Fibroblast of upper back skin (primary cell): Measurements from ENCODE around the gene HSPB1.
"Not testable (repeated sequence)": the region's sequence is repeated elsewhere in the genome, so short reads cannot be mapped to it uniquely, and the experiment has no call there.

Source experiments
- DNase-seq: peaks from one replicate; pipeline ENCODE4 v3.0.0-alpha.2; 2013

HSPB1 gene

GRCh38 chr7:76309341-76310101 lies 7.0 kb downstream of the HSPB1 start:
- not testable (repeated sequence) for DNase-seq

DNA sequence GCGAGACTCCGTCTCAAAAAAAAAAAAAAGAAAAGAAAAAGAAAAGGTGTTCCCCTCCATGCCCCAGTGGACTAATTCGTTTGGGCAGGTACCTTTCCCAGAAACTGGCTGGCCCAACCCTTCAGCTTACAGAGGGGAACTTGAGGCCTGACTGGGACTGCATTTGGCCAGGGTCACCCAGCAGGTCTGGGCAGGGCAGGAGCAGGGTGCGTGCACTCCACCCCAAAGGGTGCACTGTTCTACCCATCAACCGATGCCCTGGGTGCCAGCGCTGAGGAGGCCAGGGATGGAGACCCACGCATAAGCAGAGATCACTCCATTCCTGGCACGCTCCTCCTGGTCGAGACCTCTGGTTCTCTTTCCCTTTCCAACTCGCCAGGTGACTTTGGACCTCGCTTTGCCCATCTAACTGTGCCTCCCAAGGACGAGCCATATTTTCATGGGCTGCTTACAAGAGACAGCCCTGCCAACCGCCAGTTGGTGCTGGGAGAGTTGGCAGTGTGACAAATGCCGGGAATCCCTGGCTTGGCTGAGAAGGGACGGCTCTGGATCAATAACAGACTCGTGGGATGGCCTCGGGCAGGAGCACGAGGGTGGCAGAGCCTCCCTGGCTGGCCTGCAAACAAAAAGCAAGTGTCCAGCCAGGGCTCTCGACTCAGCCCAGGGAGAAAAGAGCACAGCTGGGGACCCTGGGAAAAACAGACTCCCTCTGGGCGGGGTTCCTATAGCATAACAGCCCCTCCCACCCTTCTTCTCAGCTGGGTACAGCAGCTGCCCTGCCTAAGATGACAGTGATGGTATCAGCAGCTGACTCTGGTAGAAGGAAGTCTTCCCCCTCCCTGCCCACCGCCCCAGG lies 7.9 kb downstream of the HSPB1 start:
- no peak for DNase-seq

GRCh38 chr7:76311838-76312237 lies 9.4 kb downstream of the HSPB1 start:
- DNase-seq = not testable (repeated sequence)

DNA sequence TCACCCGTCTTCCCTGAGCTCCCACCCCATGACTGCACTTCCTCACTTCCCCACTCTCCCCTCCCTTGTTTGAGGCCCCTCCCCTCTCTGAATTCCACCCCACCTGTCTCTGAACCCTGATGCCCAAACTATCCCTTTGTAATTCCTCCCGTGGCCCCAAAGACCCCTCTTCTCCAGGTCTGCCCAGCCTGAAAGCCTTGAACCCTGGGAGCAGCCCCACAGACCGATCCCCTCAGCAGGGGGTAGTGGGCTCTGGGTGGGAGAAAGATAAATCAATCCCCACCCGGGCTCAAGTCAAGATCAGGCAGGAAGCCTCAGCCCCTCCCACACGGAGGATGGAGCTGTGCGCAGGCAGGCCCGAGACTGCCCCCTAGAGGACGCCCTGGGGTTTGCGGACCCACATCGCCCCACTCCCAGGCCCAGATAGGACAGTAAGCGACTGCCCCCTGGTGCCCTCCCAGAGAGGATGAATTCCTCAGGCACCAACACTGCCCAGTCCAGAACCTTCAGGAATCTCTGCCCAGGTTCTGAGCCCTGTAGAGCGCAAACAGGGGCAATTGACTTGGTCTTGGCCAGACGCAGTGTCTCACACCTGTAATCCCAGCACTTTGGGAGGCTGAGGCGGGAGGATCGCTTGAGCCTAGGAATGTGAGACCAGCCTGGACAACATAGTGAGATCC lies 11.7 kb downstream of the HSPB1 start:
- DNase-seq = peak; percentile 89

DNA sequence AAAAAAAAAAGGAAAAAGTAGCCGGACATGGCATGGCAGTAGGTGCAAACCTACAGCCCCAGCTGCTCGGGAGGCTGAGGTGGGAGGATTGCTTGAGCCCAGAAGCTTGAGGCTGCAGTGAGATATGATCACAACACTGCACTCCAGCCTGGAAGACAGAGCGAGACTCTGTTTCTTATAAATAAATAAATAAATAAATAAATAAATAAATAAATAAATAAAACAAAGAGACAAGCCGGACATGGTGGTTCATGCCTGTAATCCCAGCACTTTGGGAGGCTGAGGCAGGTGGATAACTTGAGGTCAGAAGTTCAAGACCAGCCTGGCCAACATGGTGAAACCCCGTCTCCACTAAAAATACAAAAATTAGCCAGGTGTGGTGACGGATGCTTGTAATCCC lies 12.3 kb downstream of the HSPB1 start:
- not testable (repeated sequence) for DNase-seq

DNA sequence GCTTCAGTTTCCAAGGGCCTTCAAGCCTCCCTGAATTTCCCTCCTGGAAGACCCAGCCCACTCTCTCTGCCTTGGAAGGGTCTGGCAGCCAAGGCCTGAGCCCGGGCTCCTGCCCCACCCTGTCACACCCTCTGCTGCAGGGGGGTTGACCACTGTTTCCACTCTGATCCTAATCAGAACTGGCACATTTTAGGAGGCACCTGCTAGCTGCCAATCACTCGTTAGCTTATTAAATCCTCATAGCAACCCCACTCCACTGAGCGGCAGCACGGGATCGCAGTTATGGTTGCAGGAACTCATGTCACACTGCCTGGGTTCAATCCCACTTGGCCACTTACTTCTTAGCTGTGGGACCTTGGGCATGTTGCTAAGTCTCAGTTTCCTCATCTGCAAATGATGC lies 12.9 kb downstream of the HSPB1 start:
- no peak for DNase-seq

DNA sequence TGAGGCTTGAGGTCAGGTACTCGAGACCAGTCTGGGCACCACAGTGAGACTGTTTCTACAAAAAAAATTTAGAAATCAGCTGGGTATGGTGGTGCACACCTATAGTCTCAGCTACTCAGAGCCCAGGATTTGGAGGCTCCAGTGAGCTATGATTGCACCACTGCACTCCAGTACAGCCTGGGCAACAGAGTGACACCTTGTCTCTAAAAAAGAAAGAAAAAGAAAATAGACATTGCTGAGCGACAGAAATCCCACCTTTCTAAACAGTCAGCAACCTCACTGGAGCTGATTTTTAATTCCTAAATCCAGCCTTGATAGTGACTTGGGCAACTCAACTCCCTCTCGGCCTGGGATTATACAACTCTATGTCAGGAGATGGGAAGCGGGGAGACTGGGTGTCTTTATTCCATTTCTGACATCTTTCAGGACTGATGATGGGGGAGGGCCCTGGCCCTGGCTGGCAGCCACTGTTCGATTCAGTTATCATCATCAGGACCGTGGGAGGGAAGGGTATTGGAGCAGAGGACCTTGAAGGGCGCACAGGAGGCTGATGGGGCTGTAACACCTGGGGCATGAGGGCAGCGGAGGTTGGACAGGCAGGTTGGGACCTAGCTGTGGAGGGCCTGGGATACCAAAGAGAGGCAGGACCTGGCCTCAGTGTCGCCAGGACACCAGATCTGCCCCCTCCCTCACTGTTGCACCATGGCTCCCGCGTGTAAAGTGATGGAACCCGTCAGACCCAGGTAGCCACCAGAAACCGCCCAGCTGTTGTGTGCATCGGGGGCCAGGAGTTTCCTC lies 14.7 kb downstream of the HSPB1 start:
- DNase-seq = no peak

- peak; percentile 96 for DNase-seq
These were observed 15.5 kb downstream of the HSPB1 start for GRCh38 chr7:76317782-76318487.

GRCh38 chr7:76318488-76319353 lies 16.2 kb downstream of the HSPB1 start:
- peak; percentile 86 for DNase-seq

GRCh38 chr7:76325092-76325491 lies 22.6 kb downstream of the HSPB1 start:
- DNase-seq = no peak

DNA sequence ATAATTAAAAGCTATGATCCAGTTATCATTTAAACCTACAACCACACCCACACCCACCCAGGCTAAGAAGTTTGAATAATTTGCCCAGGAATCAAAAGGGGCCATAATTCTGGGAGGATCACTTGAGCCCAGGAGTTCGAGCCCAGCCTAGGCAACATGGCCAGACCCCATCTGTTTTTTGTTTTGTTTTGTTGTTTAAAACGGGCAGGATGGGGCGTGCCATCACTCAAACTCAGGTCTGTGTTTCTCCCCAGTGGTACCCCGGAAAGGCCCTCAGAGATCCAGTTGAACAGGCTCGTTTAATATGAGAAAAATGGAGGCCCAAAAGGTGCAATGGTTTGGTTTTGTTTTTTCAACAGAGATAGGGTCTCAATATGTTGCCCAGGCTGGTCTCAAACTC lies 23.3 kb downstream of the HSPB1 start:
- DNase-seq = no peak

GRCh38 chr7:76326646-76327233 lies 24.3 kb downstream of the HSPB1 start:
- DNase-seq = no peak

DNA sequence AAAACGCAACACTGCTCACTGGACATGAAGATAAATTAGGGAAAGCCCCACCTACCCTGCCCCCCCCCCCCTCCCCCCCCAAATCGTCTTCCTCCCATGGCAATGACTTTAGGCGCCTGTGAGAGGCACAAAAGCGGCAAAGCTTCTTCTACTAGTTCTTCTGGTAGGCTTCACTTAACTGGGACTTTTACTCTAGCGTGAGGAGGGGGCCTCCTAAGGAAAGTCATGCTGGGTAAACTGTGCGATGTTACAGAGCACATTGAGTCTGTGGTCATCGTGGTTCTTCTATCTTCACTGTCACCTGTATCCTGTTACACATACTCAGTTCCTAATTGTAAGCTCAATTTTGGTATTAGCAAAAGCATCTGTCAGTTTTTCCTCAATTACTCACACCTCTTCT lies 25.1 kb downstream of the HSPB1 start:
- DNase-seq = no peak

DNA sequence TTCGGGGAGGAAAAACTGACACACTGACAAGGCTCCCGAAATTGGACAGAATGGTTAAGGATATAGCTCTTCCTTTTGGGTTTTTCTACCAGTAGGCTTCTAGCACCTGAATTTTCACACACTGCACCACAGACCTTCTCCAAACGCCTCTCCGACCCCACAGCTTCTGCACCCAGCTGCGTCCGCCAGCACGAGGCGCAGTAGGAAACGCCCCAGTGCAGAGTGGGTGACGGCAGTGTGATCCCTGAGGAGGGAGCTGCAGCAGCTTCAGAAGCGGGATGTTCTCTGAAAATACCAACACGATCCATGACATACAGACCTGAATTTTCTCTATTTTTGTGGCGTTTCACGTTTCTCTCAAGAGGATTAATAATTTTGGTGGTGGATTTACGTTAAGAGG lies 25.9 kb downstream of the HSPB1 start:
- no peak for DNase-seq

GRCh38 chr7:76329479-76329878 lies 27.0 kb downstream of the HSPB1 start:
- no peak for DNase-seq

- no peak for DNase-seq
These were observed 27.8 kb downstream of the HSPB1 start for GRCh38 chr7:76330261-76330660.

DNA sequence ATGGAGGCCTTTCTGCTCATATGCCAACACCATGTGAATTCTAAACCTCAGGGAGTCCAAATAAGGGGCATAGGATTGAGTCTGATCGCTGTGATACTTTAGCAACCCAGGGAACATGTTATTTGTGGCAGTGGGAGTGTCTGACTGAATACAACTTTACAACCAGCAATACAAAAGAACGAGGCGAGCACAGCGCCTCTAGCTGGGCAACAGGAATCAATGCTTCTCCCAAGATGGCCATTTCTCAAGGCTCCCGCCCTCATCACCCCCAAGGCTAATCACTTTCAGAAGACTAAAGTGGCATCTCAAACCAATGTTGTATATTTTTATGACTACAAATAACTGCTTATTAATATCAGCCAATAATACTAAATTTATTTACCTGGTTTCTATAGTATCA lies 28.2 kb downstream of the HSPB1 start:
- DNase-seq = no peak

DNA sequence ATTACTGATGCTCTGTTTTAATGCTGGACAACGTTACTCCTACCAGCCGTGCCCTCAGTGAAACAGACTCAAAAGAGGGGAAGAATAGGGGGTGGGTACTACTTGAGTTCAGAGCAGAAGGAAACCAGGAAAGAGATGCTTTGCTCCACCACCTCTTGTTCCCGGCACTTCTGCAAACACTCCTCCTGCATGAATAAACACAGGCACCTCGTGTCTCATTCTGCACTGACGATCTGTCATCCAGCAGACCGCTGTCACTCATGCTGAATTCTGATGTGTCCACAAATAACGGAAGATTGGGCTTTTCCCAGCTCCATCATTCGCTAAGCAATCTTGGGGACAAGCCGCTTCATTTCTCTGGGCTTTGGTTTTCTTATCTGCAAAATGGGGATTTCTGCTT lies 29.6 kb downstream of the HSPB1 start:
- no peak for DNase-seq

- no peak for DNase-seq
These were observed 31.1 kb downstream of the HSPB1 start for GRCh38 chr7:76333511-76334101.

DNA sequence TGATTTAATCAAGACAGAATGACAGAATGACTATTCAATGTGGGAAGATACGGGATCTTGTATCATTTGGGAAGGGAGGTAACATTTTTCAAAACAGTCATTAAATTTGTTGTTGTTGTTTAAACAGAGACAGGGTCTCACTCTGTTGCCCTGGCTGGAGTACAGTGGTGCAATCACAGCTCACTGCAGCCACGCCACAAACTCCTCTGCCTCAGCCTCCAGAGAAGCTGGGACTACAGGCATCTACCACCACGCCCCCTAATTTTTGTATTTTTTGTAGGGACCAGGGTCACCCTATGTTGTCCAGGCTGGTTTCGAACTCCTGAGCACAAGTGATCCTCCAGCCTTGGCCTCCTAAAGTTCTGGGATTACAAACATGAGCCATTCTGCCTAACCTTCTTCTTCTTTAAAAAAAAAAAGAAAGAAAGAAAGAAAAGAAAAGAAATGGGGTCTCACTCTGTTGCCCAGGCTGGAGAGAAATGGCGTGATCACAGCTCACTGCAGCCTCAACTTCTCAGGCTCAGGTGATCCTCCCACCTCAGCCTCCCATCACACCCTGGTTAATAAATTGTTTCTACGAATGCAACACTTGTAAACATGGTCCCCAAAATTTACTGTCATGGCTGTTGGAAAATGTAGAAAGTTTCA lies 32.0 kb downstream of the HSPB1 start:
- DNase-seq = no peak
